ENCODE data around the gene ZNF644. TPM values are rescaled to one million over a fixed set of nuclear protein-coding genes. Genes with fewer than 3 reads are reported as not detected.
A peak's percentile ranks its signal among the peaks of the same experiment; 100 is the strongest.

ZNF644 gene
- total and polyA plus RNA-seq, 7 donors = 16.3 to 35.6 (median 27.5) TPM

GRCh38 chr1:91026320-91026719 lies 4.5 kb upstream of the ZNF644 start:
- ATAC-seq = no peak
- H3K4me3 ChIP-seq = no peak overlapping the region
- TF ChIP-seq CTCF (IDR thresholded peaks at IDR 0.05) = no peak
- intact Hi-C loops (cut with DNase I) = loop anchor here in 1 of 2 donors (10.0 kb wide), 1 partner anchor 172 kb away; no protein-coding TSS in a partner anchor
- no peaks in the 10 kb centered on the region for H3K4me1 ChIP-seq
- no peaks in the 10 kb centered on the region for H3K9me3 ChIP-seq
- WGBS, 3 donors = 91 to 94% (median 94%) methylated on average over 4 of the region's 4 CpGs
- peaks cover 0 to 4% (median 0%) of the 10 kb centered on the region in 3 donors for H3K27me3 ChIP-seq (ENCODE audit: insufficient read depth in 3 of 3, low read length in 2 of 3)
- DNase-seq = no peak
- H3K36me3 ChIP-seq (ENCODE audit: insufficient read depth in 1 of 2, low read depth in 1 of 2) = no peaks in the 10 kb centered on the region
- H3K27ac ChIP-seq = no peak overlapping the region

- Histone ChIP-seq H3K27ac (no peak overlapping the region), H3K4me3 (no peak overlapping the region), H3K9me3 (no peaks in the 10 kb centered on the region), H3K36me3 (ENCODE audit: insufficient read depth in 1 of 2, low read depth in 1 of 2) (no peaks in the 10 kb centered on the region), H3K4me1 (peaks cover 9% of the 10 kb centered on the region), H3K27me3 (ENCODE audit: insufficient read depth in 3 of 3, low read length in 2 of 3) (no peaks in the 10 kb centered on the region)
- no peak for ATAC-seq
- intact Hi-C loops (cut with DNase I) = loop anchor here in 1 of 2 donors (5.0 to 10.0 kb wide), 2 partner anchors 117 to 170 kb away; no protein-coding TSS in a partner anchor
- WGBS, 3 donors = 76 to 83% (median 80%) methylated on average over 3 of the region's 3 CpGs
- no peak for TF ChIP-seq CTCF (IDR thresholded peaks at IDR 0.05)
- DNase-seq = no peak
Observed at GRCh38 chr1:91024481-91025119, 2.8 kb upstream of the ZNF644 start.

- Histone ChIP-seq H3K36me3 (ENCODE audit: insufficient read depth in 1 of 2, low read depth in 1 of 2) (no peaks in the 10 kb centered on the region), H3K9me3 (no peaks in the 10 kb centered on the region), H3K4me3 (peak overlapping the region; percentile 97), H3K4me1 (peaks cover 23% of the 10 kb centered on the region), H3K27ac (peak overlapping the region; percentile 99), H3K27me3 (ENCODE audit: insufficient read depth in 3 of 3, low read length in 2 of 3) (no peaks in the 10 kb centered on the region)
- peak in 1 of 4 donors; percentile 1 for ATAC-seq
- TF ChIP-seq CTCF (IDR thresholded peaks at IDR 0.05) = no peak
- intact Hi-C loops (cut with DNase I) = loop anchor here in 1 of 2 donors (5.0 to 10.0 kb wide), 2 partner anchors 115 to 168 kb away; no protein-coding TSS in a partner anchor
- 35 to 44% (median 35%) methylated on average over 6 of the region's 6 CpGs for WGBS, 3 donors
- no peak for DNase-seq
Observed at GRCh38 chr1:91022518-91022929, 689 bp upstream of the ZNF644 start.

- H3K4me3 ChIP-seq = peak overlapping the region; percentile 97
- H3K9me3 ChIP-seq = no peaks in the 10 kb centered on the region
- DNase-seq = peak; percentile 67 to 82
- intact Hi-C loops (cut with DNase I) = loop anchor here in 1 of 2 donors (5.0 to 10.0 kb wide), 2 partner anchors 114 to 166 kb away; no protein-coding TSS in a partner anchor
- H3K27me3 ChIP-seq (ENCODE audit: insufficient read depth in 3 of 3, low read length in 2 of 3) = no peaks in the 10 kb centered on the region
- WGBS, 3 donors = 1 to 2% (median 1%) methylated on average over 19 to 33 of the region's 33 CpGs
- H3K36me3 ChIP-seq (ENCODE audit: insufficient read depth in 1 of 2, low read depth in 1 of 2) = peaks cover 0 to 2% of the 10 kb centered on the region in 2 donors
- TF ChIP-seq CTCF (IDR thresholded peaks at IDR 0.05) = no peak
- peaks cover 31% of the 10 kb centered on the region for H3K4me1 ChIP-seq
- H3K27ac ChIP-seq = peak overlapping the region; percentile 99
- ATAC-seq = peak; percentile 57 to 71 (median 60)
Observed at GRCh38 chr1:91020967-91021685, 709 bp downstream of the ZNF644 start.

All from psoas muscle (tissue), 8 donors.